HL-60 (cell line): ENCODE results near the gene MCUB.
"Not testable (repeated sequence)": the region's sequence is repeated elsewhere in the genome, so short reads cannot be mapped to it uniquely, and the experiment has no call there.

ENCODE experiments used
- GABPA ChIP-seq: IDR thresholded peaks from 2 replicates; pipeline ENCODE4 v1.6.1; 2012; ENCODE audit warnings: low read depth
- POLR2AphosphoS5 ChIP-seq: IDR thresholded peaks from 2 replicates; pipeline ENCODE4 v1.6.1; 2012; ENCODE audit warnings: low read depth
- REST ChIP-seq: IDR thresholded peaks from 2 replicates; pipeline ENCODE4 v1.6.1; 2012; ENCODE audit warnings: low read depth; ENCODE audit not compliant: insufficient replicate concordance
- SPI1 ChIP-seq: IDR thresholded peaks from 2 replicates; pipeline ENCODE4 v1.6.1; 2012; ENCODE audit warnings: low read depth, mild to moderate bottlenecking, borderline replicate concordance
- TF ChIP-seq, protein P1 (sequence below): IDR thresholded peaks from one replicate; pipeline ENCODE4 v1.5.1; 2011; ENCODE audit warnings: low read length, control low read depth, inconsistent platforms; ENCODE audit not compliant: insufficient read depth

- TF ChIP-seq, protein P1, sequence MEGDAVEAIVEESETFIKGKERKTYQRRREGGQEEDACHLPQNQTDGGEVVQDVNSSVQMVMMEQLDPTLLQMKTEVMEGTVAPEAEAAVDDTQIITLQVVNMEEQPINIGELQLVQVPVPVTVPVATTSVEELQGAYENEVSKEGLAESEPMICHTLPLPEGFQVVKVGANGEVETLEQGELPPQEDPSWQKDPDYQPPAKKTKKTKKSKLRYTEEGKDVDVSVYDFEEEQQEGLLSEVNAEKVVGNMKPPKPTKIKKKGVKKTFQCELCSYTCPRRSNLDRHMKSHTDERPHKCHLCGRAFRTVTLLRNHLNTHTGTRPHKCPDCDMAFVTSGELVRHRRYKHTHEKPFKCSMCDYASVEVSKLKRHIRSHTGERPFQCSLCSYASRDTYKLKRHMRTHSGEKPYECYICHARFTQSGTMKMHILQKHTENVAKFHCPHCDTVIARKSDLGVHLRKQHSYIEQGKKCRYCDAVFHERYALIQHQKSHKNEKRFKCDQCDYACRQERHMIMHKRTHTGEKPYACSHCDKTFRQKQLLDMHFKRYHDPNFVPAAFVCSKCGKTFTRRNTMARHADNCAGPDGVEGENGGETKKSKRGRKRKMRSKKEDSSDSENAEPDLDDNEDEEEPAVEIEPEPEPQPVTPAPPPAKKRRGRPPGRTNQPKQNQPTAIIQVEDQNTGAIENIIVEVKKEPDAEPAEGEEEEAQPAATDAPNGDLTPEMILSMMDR, result not testable (repeated sequence)
- TF ChIP-seq REST, POLR2AphosphoS5, GABPA, SPI1: not testable (repeated sequence)
These were observed 20.0 kb downstream of the MCUB start for GRCh38 chr4:109579997-109580396.
